ENCODE results near the gene GSE1. TPM values are rescaled to one million over a fixed set of nuclear protein-coding genes. Genes with fewer than 3 reads are reported as not detected.

Gene GSE1
- total and polyA plus RNA-seq, 2 of the 13 experiments (the other 11 are each of a cell fraction or from before 2014, with no cell fraction given) = 16.1 to 31.2 TPM

- TF ChIP-seq BHLHE40 (IDR thresholded peaks at IDR 0.05; ENCODE audit: low read length) = no peak
- no peak for TF ChIP-seq RFXANK (CRISPR knock-in tag; IDR thresholded peaks at IDR 0.05)
- no peak for TF ChIP-seq ZNF124 (CRISPR knock-in tag; IDR thresholded peaks at IDR 0.05)
- no peak for TF ChIP-seq ZC3H4 (CRISPR knock-in tag; IDR thresholded peaks at IDR 0.05; ENCODE audit: borderline replicate concordance)
- TF ChIP-seq PRDM10 (CRISPR knock-in tag; IDR thresholded peaks at IDR 0.05; ENCODE audit: low read depth) = no peak
- TF ChIP-seq ZNF275 (CRISPR knock-in tag; IDR thresholded peaks at IDR 0.05; ENCODE audit: borderline replicate concordance) = peak; percentile 95
- no peak for TF ChIP-seq RELA (CRISPR knock-in tag; IDR thresholded peaks at IDR 0.05)
- TF ChIP-seq ZNF33A (CRISPR knock-in tag; IDR thresholded peaks at IDR 0.05; ENCODE audit: borderline replicate concordance) = no peak
- no peak for TF ChIP-seq AKAP8 (CRISPR knock-in tag; IDR thresholded peaks at IDR 0.05)
- no peak for TF ChIP-seq ZNF775 (CRISPR knock-in tag; IDR thresholded peaks at IDR 0.05; ENCODE audit: borderline replicate concordance)
- peak; percentile 90 for TF ChIP-seq MED13 (CRISPR knock-in tag; IDR thresholded peaks at IDR 0.05)
- TF ChIP-seq ATF4 (CRISPR knock-in tag; IDR thresholded peaks at IDR 0.05) = no peak
- no peak for TF ChIP-seq ZNF224 (CRISPR knock-in tag; IDR thresholded peaks at IDR 0.05)
- no peak for TF ChIP-seq MLLT10 (CRISPR knock-in tag; IDR thresholded peaks at IDR 0.05)
- TF ChIP-seq ZNF407 (CRISPR knock-in tag; IDR thresholded peaks at IDR 0.05; ENCODE audit: not compliant biosample characterization) = no peak
These were observed 75.6 kb downstream of the GSE1 start, which contains the start of gene GINS2 (continued) for GRCh38 chr16:85688586-85689284.
